Ascending aorta (tissue), 2 donors: ENCODE data around the gene GPR158. TPM values are rescaled to one million over a fixed set of nuclear protein-coding genes. Genes with fewer than 3 reads are reported as not detected.

Source experiments
- DNase-seq, 2 donors: peaks; one replicate each; pipeline ENCODE4 v3.0.0-alpha.2; 2019; ENCODE audit warnings: low spot score in 2 of 2
- H3K27ac ChIP-seq, 2 donors: fragments of 200-600 bp; sonication (generic); one replicate each; pipeline ENCODE4 v1.5.1; 2016 to 2017; ENCODE audit warnings: mild to moderate bottlenecking in 1 of 2
- H3K27me3 ChIP-seq: fragments of 200-600 bp; sonication (generic); one replicate; pipeline ENCODE4 v1.5.1; 2017
- H3K36me3 ChIP-seq, 2 donors: fragments of 200-600 bp; sonication (generic); one replicate each; pipeline ENCODE4 v1.5.1; 2016
- H3K4me1 ChIP-seq, 2 donors: fragments of 200-600 bp; sonication (generic); one replicate each; pipeline ENCODE4 v1.5.1; 2016 to 2017; ENCODE audit warnings: mild to moderate bottlenecking in 1 of 2
- H3K4me3 ChIP-seq, 2 donors: fragments of 200-600 bp; sonication (generic); one replicate each; pipeline ENCODE4 v1.5.1; 2016 to 2017; ENCODE audit warnings: mild to moderate bottlenecking in 1 of 2
- H3K9me3 ChIP-seq, 2 donors: fragments of 200-600 bp; sonication (generic); one replicate each; pipeline ENCODE4 v1.5.1; 2016
- CTCF ChIP-seq, 3 experiments: fragments of 200-600 bp in 2 of 3; fragments of 450-650 bp in 1 of 3; sonication (generic) in 2 of 3; IDR thresholded peaks; one replicate each; pipeline ENCODE4 v1.5.1; 2016 to 2019; ENCODE audit warnings: antibody characterized with exemption in 3 of 3, mild to moderate bottlenecking in 1 of 3, moderate library complexity in 1 of 3
- intact Hi-C: fragments of 100-400 bp; cut with DNase I; formaldehyde crosslinking; loops from one replicate; pipeline ENCODE4 v1.15.1; 2023
- total RNA-seq: library from RNA; depleted of rRNA; stranded (reverse); fragments of >200 nt; gene quantifications from one replicate; pipeline ENCODE4 v1.1.0, GENCODE V29; 2016

GPR158 gene
- total RNA-seq, 1 donor from 2014 or later: not detected

GRCh38 chr10:25209618-25210017 is 34.8 kb downstream of the GPR158 start:
- Histone ChIP-seq H3K27me3 (no peaks in the 10 kb centered on the region), H3K4me1 (no peaks in the 10 kb centered on the region), H3K4me3 (no peak overlapping the region), H3K9me3 (no peaks in the 10 kb centered on the region), H3K27ac (no peak overlapping the region), H3K36me3 (no peaks in the 10 kb centered on the region)
- TF ChIP-seq CTCF (IDR thresholded peaks at IDR 0.05): no peak
- no peak for DNase-seq
- intact Hi-C loops: no loop called here

- no peak overlapping the region for H3K4me3 ChIP-seq
- H3K36me3 ChIP-seq: no peaks in the 10 kb centered on the region
- H3K4me1 ChIP-seq: no peaks in the 10 kb centered on the region
- no peaks in the 10 kb centered on the region for H3K9me3 ChIP-seq
- intact Hi-C loops: no loop called here
- H3K27me3 ChIP-seq: no peaks in the 10 kb centered on the region
- DNase-seq: no peak
- H3K27ac ChIP-seq: no peak overlapping the region
- no peak for TF ChIP-seq CTCF (IDR thresholded peaks at IDR 0.05)
These were observed 35.5 kb downstream of the GPR158 start for GRCh38 chr10:25210265-25210664.

GRCh38 chr10:25220156-25220555 is 45.4 kb downstream of the GPR158 start:
- intact Hi-C loops: no loop called here
- DNase-seq: no peak

GRCh38 chr10:25222085-25222660 is 47.4 kb downstream of the GPR158 start:
- Histone ChIP-seq H3K36me3 (no peaks in the 10 kb centered on the region), H3K27me3 (no peaks in the 10 kb centered on the region), H3K9me3 (no peaks in the 10 kb centered on the region), H3K27ac (no peak overlapping the region), H3K4me3 (no peak overlapping the region), H3K4me1 (no peaks in the 10 kb centered on the region)
- intact Hi-C loops: no loop called here
- no peak for TF ChIP-seq CTCF (IDR thresholded peaks at IDR 0.05)
- no peak for DNase-seq

More at GRCh38 chr10:25220156-25220555, 45.4 kb downstream of the GPR158 start:
- H3K4me1 ChIP-seq: no peaks in the 10 kb centered on the region
- no peaks in the 10 kb centered on the region for H3K9me3 ChIP-seq
- no peak for TF ChIP-seq CTCF (IDR thresholded peaks at IDR 0.05)
- H3K27me3 ChIP-seq: no peaks in the 10 kb centered on the region
- no peak overlapping the region for H3K27ac ChIP-seq
- no peak overlapping the region for H3K4me3 ChIP-seq
- no peaks in the 10 kb centered on the region for H3K36me3 ChIP-seq

GRCh38 chr10:25226775-25227682 is 52.2 kb downstream of the GPR158 start:
- no peaks in the 10 kb centered on the region for H3K9me3 ChIP-seq
- intact Hi-C loops: loop anchor here (5.0 kb wide), 1 partner anchor 115 kb away; no protein-coding TSS in a partner anchor
- H3K27ac ChIP-seq: no peak overlapping the region
- DNase-seq: no peak
- H3K4me3 ChIP-seq: no peak overlapping the region
- no peaks in the 10 kb centered on the region for H3K4me1 ChIP-seq
- TF ChIP-seq CTCF (IDR thresholded peaks at IDR 0.05): peak in 2 of 3 experiments; percentile 43 to 57
- no peaks in the 10 kb centered on the region for H3K27me3 ChIP-seq
- no peaks in the 10 kb centered on the region for H3K36me3 ChIP-seq
